AG04450 (cell line): Measurements from ENCODE around the gene BANF2. TPM values are rescaled to one million over a fixed set of nuclear protein-coding genes. Genes with fewer than 3 reads are reported as not detected.

Source experiments
- CTCF ChIA-PET: fragments of 300-600, 350-600 bp; formaldehyde crosslinking; extraction: SDS; loops from one replicate; lab custom pipeline; 2022; ENCODE audit warnings: antibody characterized with exemption, inconsistent platforms; lab: Charles Lee
- POLR2A ChIA-PET: fragments of 350-600 bp; formaldehyde crosslinking; extraction: SDS; loops from one replicate; lab custom pipeline; 2021; ENCODE audit warnings: antibody characterized with exemption, inconsistent platforms; lab: Yijun Ruan, JAX
- DNase-seq: peaks from one replicate; pipeline ENCODE4 v3.0.0-alpha.2; 2011; ENCODE audit warnings: low read depth, low spot score
- H3K27ac ChIP-seq: one replicate; pipeline ENCODE4 v1.5.1; 2012; ENCODE audit warnings: low read depth, low read length, control low read depth
- H3K27me3 ChIP-seq: one replicate; pipeline ENCODE4 v1.6.0; 2012; ENCODE audit warnings: low read length; ENCODE audit not compliant: control insufficient read depth, insufficient read depth
- H3K4me3 ChIP-seq: 2 replicates; pipeline ENCODE4 v1.5.1; 2011; ENCODE audit warnings: mild to moderate bottlenecking, low read depth, low read length, control low read depth
- H3K9me3 ChIP-seq: 2 replicates; pipeline ENCODE4 v1.5.1; 2012; ENCODE audit warnings: low read length; ENCODE audit not compliant: control insufficient read depth, insufficient read depth
- polyA plus RNA-seq: library from polyadenylated mRNA; depleted of rRNA; stranded (reverse); fragments of >200 nt; gene quantifications from 2 replicates; pipeline ENCODE4 v1.2.3, GENCODE V29; 2011
- TF ChIP-seq, protein P1 (sequence below): IDR thresholded peaks from 2 replicates; pipeline ENCODE4 v1.5.1; 2011; ENCODE audit warnings: low read depth, low read length, control low read depth, inconsistent platforms

Gene BANF2
- polyA plus RNA-seq, 1 experiment = not detected

DNA sequence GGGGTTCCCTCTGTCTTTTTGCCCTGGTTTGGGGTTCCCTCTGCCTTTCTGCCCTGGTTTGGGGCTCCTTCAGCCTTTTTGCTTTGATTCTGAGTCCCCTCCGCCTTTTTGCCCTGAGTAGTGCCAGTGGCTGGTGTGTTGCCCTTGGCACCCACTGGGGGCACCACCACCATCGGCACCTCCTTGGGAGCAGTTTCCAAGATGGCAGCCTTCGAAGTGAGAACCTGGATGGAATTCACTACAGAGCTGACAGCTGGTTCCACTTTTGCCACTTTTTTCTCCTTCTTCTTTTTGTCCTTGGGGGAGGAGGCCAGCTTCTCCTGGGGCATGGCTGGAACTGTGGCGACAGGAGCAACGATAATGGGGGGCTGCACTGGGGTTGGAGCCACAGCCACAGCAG lies 40.0 kb upstream of the BANF2 start:
- POLR2A ChIA-PET = no interaction called here
- DNase-seq = no peak
- Histone ChIP-seq H3K4me3 (no peak overlapping the region), H3K9me3 (peaks cover 12% of the 10 kb centered on the region), H3K27me3 (no peaks in the 10 kb centered on the region), H3K27ac (peak overlapping the region; percentile 31)
- TF ChIP-seq, protein P1, sequence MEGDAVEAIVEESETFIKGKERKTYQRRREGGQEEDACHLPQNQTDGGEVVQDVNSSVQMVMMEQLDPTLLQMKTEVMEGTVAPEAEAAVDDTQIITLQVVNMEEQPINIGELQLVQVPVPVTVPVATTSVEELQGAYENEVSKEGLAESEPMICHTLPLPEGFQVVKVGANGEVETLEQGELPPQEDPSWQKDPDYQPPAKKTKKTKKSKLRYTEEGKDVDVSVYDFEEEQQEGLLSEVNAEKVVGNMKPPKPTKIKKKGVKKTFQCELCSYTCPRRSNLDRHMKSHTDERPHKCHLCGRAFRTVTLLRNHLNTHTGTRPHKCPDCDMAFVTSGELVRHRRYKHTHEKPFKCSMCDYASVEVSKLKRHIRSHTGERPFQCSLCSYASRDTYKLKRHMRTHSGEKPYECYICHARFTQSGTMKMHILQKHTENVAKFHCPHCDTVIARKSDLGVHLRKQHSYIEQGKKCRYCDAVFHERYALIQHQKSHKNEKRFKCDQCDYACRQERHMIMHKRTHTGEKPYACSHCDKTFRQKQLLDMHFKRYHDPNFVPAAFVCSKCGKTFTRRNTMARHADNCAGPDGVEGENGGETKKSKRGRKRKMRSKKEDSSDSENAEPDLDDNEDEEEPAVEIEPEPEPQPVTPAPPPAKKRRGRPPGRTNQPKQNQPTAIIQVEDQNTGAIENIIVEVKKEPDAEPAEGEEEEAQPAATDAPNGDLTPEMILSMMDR = peak; percentile 17; the same call in 1 of the 2 replicates
- CTCF ChIA-PET = no interaction called here

DNA sequence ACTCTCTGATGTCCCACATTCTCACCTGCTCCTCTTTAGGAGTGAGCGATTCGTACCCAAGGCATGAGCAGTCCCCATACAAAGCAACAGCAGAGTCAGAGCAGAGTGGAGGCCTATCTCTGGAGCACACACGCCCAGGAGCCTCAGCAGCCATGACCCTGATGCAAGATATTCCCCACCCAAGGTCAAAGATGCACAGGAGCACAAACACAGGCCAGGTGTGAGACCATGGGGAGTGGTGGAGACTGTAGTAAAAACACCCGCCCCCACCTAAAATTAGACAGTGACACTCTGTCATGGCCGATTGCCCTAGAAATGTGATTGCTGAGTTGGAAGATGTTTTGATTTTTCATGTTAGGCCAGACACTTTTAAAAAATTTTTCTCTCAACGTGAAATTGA lies 39.1 kb upstream of the BANF2 start:
- TF ChIP-seq, protein P1 = no peak
- DNase-seq = no peak
- no peak overlapping the region for H3K4me3 ChIP-seq
- H3K9me3 ChIP-seq = peaks cover 12% of the 10 kb centered on the region
- CTCF ChIA-PET = no interaction called here
- H3K27ac ChIP-seq = peak overlapping the region; percentile 52
- POLR2A ChIA-PET = no interaction called here
- no peaks in the 10 kb centered on the region for H3K27me3 ChIP-seq

DNA sequence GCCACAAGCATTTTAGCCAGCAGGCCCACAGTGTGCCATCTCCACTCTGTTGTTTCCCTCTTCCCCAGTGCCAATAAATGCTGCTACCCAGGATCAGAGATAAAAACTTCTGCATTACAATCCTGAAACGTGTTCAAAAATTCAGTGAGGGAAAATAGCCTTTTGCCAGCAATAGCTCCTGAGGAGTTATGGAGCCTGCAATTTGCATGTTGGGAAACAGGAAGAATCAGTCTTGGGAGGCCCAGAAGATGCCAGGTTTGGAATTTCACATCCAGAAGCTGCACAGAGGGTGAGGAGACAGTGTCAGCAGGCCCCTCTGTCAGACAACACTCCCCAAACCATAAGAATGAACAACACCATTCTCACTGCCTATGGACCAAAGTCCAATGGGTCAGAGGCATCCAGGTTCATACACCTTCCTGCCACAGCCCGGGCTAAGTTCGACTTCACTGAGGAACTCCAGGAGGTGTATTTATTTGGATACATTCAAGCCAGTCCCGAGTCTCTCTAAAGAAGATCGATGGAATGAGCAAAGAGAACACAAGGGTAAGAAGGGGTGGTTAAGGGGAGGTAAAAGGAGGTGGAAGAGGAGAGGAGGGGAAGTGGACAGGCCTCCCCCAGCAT lies 38.5 kb upstream of the BANF2 start:
- H3K4me3 ChIP-seq = no peak overlapping the region
- ChIA-PET CTCF (no interaction called here), POLR2A (no interaction called here)
- peak overlapping the region; percentile 47 for H3K27ac ChIP-seq
- TF ChIP-seq, protein P1 = no peak
- no peak for DNase-seq
- no peaks in the 10 kb centered on the region for H3K27me3 ChIP-seq
- H3K9me3 ChIP-seq = peaks cover 12% of the 10 kb centered on the region

DNA sequence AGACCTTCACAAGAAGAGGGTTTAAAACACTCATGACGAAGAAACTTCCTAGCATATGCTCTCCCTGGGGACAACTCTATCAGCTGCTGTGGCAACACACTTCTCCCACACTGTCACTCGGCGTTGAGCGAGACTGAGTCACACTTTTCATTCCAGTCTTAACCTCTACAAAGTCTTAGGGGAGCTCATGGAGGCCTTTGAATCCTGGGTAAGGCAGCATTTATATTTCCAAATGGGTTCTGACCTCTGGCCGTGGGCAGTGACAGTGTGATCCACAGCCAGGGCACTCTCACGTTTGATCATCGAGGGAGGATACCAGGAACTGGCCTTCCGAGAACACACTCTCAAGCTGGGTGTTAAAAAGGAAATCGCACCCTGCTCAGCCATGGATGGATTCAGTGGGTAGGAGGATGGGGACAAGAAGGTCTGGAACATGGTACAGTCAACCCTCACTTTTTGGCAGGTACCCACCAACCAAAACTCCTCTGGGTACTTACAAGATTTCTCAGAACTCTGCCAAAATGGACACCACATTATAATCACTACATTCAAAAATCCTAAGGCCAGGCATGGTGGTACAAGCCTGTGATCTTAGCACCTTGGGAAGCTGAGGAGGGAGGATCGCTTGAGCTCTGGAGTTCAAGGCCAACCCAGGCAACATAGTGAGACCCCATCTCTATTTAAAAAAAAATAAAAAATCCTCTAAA lies 37.3 kb upstream of the BANF2 start:
- POLR2A ChIA-PET = interaction anchor here (0.7 kb wide), 1 partner anchor 21 kb away, joined by 3 read pairs; no protein-coding TSS in a partner anchor
- Histone ChIP-seq H3K27ac (peak overlapping the region; percentile 31), H3K27me3 (no peaks in the 10 kb centered on the region), H3K4me3 (no peak overlapping the region), H3K9me3 (peaks cover 12% of the 10 kb centered on the region)
- CTCF ChIA-PET = interaction anchor here (1.4 kb wide), 1 partner anchor 235 kb away, joined by 3 read pairs; no protein-coding TSS in a partner anchor
- DNase-seq = no peak
- TF ChIP-seq, protein P1 = no peak

DNA sequence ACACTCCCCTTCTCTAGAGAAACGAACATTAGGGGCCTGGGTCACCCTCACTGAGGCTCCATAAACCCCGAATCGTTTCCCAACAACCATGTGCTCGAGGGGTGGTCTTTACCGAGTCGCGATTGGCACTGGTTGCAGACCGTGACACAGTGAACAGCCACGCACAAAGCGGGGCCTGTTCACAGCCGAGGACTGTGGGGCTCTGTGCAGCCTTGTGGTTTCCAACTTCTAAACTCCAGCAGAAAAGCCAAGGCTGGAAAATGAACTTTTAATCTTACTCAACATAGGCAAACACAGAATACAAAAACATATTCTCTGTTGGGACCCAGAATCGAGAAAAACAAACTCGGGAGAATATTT lies 36.7 kb upstream of the BANF2 start:
- ChIA-PET CTCF (interaction anchor here (1.4 kb wide), 1 partner anchor 235 kb away, joined by 3 read pairs; no protein-coding TSS in a partner anchor), POLR2A (no interaction called here)
- TF ChIP-seq, protein P1 = no peak
- Histone ChIP-seq H3K9me3 (peaks cover 12% of the 10 kb centered on the region), H3K4me3 (no peak overlapping the region), H3K27me3 (no peaks in the 10 kb centered on the region), H3K27ac (no peak overlapping the region)
- no peak for DNase-seq
